ENCODE measurements around the gene TUBGCP3.

The TUBGCP3 gene

GRCh38 chr13:112441779-112442310, 146.1 kb downstream of the TUBGCP3 start:
- no peak for DNase-seq (ENCODE audit: low read depth)

GRCh38 chr13:112441226-112441625, 146.7 kb downstream of the TUBGCP3 start:
- DNase-seq (ENCODE audit: low read depth): no peak

GRCh38 chr13:112438515-112438914, 149.4 kb downstream of the TUBGCP3 start:
- DNase-seq (ENCODE audit: low read depth): no peak

DNA sequence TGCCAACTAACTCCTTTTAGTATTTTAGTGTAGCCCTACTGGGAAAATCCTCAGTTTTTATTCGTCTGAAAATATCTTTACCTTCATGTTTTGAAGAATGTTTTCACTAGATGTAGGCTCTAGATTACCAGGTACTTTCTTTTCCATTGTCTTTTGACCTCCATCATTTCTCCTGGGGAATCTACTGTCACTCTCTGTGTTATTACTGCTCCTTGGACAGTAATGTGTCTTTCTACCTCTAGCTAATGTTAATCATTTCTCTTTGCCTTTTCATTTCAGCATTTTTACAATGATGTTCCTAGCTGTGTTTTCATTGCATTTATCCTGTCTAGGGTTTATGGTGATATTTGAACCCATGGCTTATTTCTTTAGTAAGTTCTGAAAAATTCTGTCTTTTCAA, 149.9 kb downstream of the TUBGCP3 start:
- DNase-seq (ENCODE audit: low read depth): no peak

DNA sequence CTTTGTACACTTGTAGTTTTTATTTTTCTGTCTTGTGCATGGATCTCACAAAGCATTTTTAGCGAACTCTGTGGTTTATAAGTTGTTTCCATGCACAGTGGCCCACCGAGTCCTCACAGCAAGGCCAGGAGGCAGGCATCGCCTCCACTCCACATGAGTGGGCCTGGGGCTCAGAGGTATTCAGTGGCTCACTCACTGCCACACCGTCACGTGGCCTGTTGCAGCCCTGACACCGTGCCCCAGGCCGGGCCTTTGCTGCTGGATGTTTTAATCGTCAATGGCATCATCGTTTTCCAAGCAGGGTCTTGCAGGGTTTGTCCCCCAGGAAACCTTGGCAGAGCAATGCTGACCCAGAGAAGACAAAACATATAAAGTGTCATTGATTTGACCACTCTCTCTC, 152.0 kb downstream of the TUBGCP3 start:
- DNase-seq (ENCODE audit: low read depth): no peak

Data from fibroblast of the conjunctiva (primary cell).